SU-DHL-6 (cell line): ENCODE measurements around the gene NEK11.

Experiments
- CTCF ChIP-seq: fragments of 200-600 bp; sonication (generic); IDR thresholded peaks from one replicate; pipeline ENCODE4 v1.5.1; 2017; ENCODE audit warnings: antibody characterized with exemption, mild to moderate bottlenecking, low read length, moderate library complexity; ENCODE audit not compliant: insufficient read depth, poor library complexity, severe bottlenecking
- EZH2phosphoT487 ChIP-seq: fragments of 200-600 bp; sonication (generic), shearing (Covaris generic); conservative IDR thresholded peaks from 2 replicates; pipeline ENCODE4 v1.6.1; 2018; ENCODE audit warnings: mild to moderate bottlenecking, antibody characterized with exemption, low read length, moderate library complexity, mixed read lengths

GRCh38 chr3:131299836-131300235 lies 273.2 kb downstream of the NEK11 start:
- TF ChIP-seq CTCF (no peak), EZH2phosphoT487 (no peak)
